Epithelial cell of esophagus (primary cell): ENCODE results near the gene DNAJC10.
"Not testable (repeated sequence)": the region's sequence is repeated elsewhere in the genome, so short reads cannot be mapped to it uniquely, and the experiment has no call there.

Experiments used
- DNase-seq: peaks from one replicate; pipeline ENCODE4 v3.0.0; 2010; ENCODE audit warnings: low read depth
- H3K4me3 ChIP-seq: 2 replicates; pipeline ENCODE4 v1.5.1; 2011; ENCODE audit warnings: mild to moderate bottlenecking, low read length, control low read depth
- CTCF ChIP-seq: IDR thresholded peaks from 2 replicates; pipeline ENCODE4 v1.5.1; 2011; ENCODE audit warnings: low read depth, mild to moderate bottlenecking, low read length, control low read depth, inconsistent platforms; ENCODE audit not compliant: insufficient read depth; ENCODE audit errors: missing control alignments

The DNAJC10 gene

GRCh38 chr2:182763311-182763912, 47.4 kb downstream of the DNAJC10 start:
- peak; percentile 75 for TF ChIP-seq CTCF
- H3K4me3 ChIP-seq = no peak overlapping the region
- peak; percentile 58 for DNase-seq

- H3K4me3 ChIP-seq = no peak overlapping the region
- TF ChIP-seq CTCF = no peak
- no peak for DNase-seq
These were observed 50.6 kb downstream of the DNAJC10 start for GRCh38 chr2:182766626-182767025.

- no peak overlapping the region for H3K4me3 ChIP-seq
- TF ChIP-seq CTCF = peak; percentile 53
- DNase-seq = peak; percentile 34
These were observed 51.5 kb downstream of the DNAJC10 start for GRCh38 chr2:182767578-182767977.

GRCh38 chr2:182768950-182769349, 52.9 kb downstream of the DNAJC10 start:
- not testable (repeated sequence) for DNase-seq, H3K4me3 ChIP-seq

GRCh38 chr2:182779323-182779722, 63.3 kb downstream of the DNAJC10 start:
- DNase-seq = no peak
- no peak overlapping the region for H3K4me3 ChIP-seq
- no peak for TF ChIP-seq CTCF

GRCh38 chr2:182781099-182781498, 65.0 kb downstream of the DNAJC10 start:
- H3K4me3 ChIP-seq, DNase-seq: not testable (repeated sequence)

- DNase-seq, H3K4me3 ChIP-seq: not testable (repeated sequence)
These were observed 66.6 kb downstream of the DNAJC10 start for GRCh38 chr2:182782686-182783085.

GRCh38 chr2:182784058-182784706, 68.1 kb downstream of the DNAJC10 start:
- no peak for TF ChIP-seq CTCF
- H3K4me3 ChIP-seq = no peak overlapping the region
- DNase-seq = no peak

GRCh38 chr2:182784777-182785176, 68.7 kb downstream of the DNAJC10 start:
- DNase-seq = peak; percentile 37
- TF ChIP-seq CTCF = peak; percentile 48
- no peak overlapping the region for H3K4me3 ChIP-seq
